ENCODE results near the gene OR51M1. TPM values are rescaled to one million over a fixed set of nuclear protein-coding genes. Genes with fewer than 3 reads are reported as not detected.

The OR51M1 gene
- total and polyA plus RNA-seq, 4 donors = not detected

- DNase-seq (ENCODE audit: low spot score) = no peak
- H3K36me3 ChIP-seq (ENCODE audit: control insufficient read depth in 4 of 4, insufficient read depth in 3 of 4, low read depth in 1 of 4, low read length in 3 of 4) = no peaks in the 10 kb centered on the region
- H3K4me1 ChIP-seq (ENCODE audit: control insufficient read depth in 4 of 4, insufficient read depth in 4 of 4, low read length in 3 of 4) = no peaks in the 10 kb centered on the region
- H3K4me3 ChIP-seq (ENCODE audit: low read depth in 1 of 3, low read length in 3 of 3) = no peak overlapping the region
- no peaks in the 10 kb centered on the region for H3K9me3 ChIP-seq (ENCODE audit: control insufficient read depth in 4 of 4, low read length in 3 of 4)
- no peak overlapping the region for H3K27ac ChIP-seq (ENCODE audit: low read depth in 1 of 2, low read length in 2 of 2)
- peaks cover 0 to 6% (median 0%) of the 10 kb centered on the region in 4 donors for H3K27me3 ChIP-seq (ENCODE audit: control insufficient read depth in 4 of 4, insufficient read depth in 4 of 4, low read length in 3 of 4)
- no peak overlapping the region for H3K9ac ChIP-seq (ENCODE audit: low read depth in 1 of 2, low read length in 2 of 2)
- WGBS = 36% methylated on average over 3 of the region's 3 CpGs
- TF ChIP-seq NR2F2 (IDR thresholded peaks at IDR 0.05) (no peak), JUND (IDR thresholded peaks at IDR 0.05) (no peak), YY1 (IDR thresholded peaks at IDR 0.05) (no peak), FOXA2 (IDR thresholded peaks at IDR 0.05) (no peak), TAF1 (conservative IDR thresholded peaks at IDR 0.05) (no peak), HNF4A (conservative IDR thresholded peaks at IDR 0.05) (no peak), EGR1 (IDR thresholded peaks at IDR 0.05; ENCODE audit: low read depth in 2 of 2) (no peak), FOXA1 (IDR thresholded peaks at IDR 0.05) (no peak), REST (IDR thresholded peaks at IDR 0.05) (no peak), RXRA (IDR thresholded peaks at IDR 0.05) (no peak), GABPA (IDR thresholded peaks at IDR 0.05 in 1 of 2, conservative IDR thresholded peaks at IDR 0.05 in 1 of 2) (no peak), RAD21 (IDR thresholded peaks at IDR 0.05) (no peak), SP1 (IDR thresholded peaks at IDR 0.05) (no peak), CTCF (IDR thresholded peaks at IDR 0.05; ENCODE audit: low read depth, low read length, missing input control) (no peak)
- TF ChIP-seq, protein P1, sequence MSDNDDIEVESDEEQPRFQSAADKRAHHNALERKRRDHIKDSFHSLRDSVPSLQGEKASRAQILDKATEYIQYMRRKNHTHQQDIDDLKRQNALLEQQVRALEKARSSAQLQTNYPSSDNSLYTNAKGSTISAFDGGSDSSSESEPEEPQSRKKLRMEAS (IDR thresholded peaks at IDR 0.05) = no peak
- TF ChIP-seq, protein P2, sequence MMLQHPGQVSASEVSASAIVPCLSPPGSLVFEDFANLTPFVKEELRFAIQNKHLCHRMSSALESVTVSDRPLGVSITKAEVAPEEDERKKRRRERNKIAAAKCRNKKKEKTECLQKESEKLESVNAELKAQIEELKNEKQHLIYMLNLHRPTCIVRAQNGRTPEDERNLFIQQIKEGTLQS (IDR thresholded peaks at IDR 0.05) = no peak
- TF ChIP-seq, protein P3, sequence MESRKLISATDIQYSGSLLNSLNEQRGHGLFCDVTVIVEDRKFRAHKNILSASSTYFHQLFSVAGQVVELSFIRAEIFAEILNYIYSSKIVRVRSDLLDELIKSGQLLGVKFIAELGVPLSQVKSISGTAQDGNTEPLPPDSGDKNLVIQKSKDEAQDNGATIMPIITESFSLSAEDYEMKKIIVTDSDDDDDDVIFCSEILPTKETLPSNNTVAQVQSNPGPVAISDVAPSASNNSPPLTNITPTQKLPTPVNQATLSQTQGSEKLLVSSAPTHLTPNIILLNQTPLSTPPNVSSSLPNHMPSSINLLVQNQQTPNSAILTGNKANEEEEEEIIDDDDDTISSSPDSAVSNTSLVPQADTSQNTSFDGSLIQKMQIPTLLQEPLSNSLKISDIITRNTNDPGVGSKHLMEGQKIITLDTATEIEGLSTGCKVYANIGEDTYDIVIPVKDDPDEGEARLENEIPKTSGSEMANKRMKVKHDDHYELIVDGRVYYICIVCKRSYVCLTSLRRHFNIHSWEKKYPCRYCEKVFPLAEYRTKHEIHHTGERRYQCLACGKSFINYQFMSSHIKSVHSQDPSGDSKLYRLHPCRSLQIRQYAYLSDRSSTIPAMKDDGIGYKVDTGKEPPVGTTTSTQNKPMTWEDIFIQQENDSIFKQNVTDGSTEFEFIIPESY (IDR thresholded peaks at IDR 0.05) = no peak
Observed at GRCh38 chr11:5423131-5423530, 39.5 kb downstream of the OR51M1 start.

GRCh38 chr11:5441414-5441813, 57.8 kb downstream of the OR51M1 start, which contains the start of gene OR51I1:
Gene OR51I1, minus strand, starts transcription at chr11:5441514. Its CDS starts 0 bp downstream, at chr11:5441514.
- Histone ChIP-seq H3K4me1 (ENCODE audit: control insufficient read depth in 4 of 4, insufficient read depth in 4 of 4, low read length in 3 of 4) (no peaks in the 10 kb centered on the region), H3K36me3 (ENCODE audit: control insufficient read depth in 4 of 4, insufficient read depth in 3 of 4, low read depth in 1 of 4, low read length in 3 of 4) (no peaks in the 10 kb centered on the region), H3K27me3 (ENCODE audit: control insufficient read depth in 4 of 4, insufficient read depth in 4 of 4, low read length in 3 of 4) (no peaks in the 10 kb centered on the region), H3K9me3 (ENCODE audit: control insufficient read depth in 4 of 4, low read length in 3 of 4) (no peaks in the 10 kb centered on the region), H3K9ac (ENCODE audit: low read depth in 1 of 2, low read length in 2 of 2) (no peak within 1 kb of the TSS), H3K27ac (ENCODE audit: low read depth in 1 of 2, low read length in 2 of 2) (no peak within 1 kb of the TSS), H3K4me3 (ENCODE audit: low read depth in 1 of 3, low read length in 3 of 3) (no peak within 1 kb of the TSS)
- no peak for DNase-seq (ENCODE audit: low spot score)
- WGBS = 25% methylated on average over 2 of the region's 2 CpGs
- TF ChIP-seq NR2F2 (IDR thresholded peaks at IDR 0.05) (no peak), JUND (IDR thresholded peaks at IDR 0.05) (no peak), SP1 (IDR thresholded peaks at IDR 0.05) (no peak), GABPA (IDR thresholded peaks at IDR 0.05 in 1 of 2, conservative IDR thresholded peaks at IDR 0.05 in 1 of 2) (no peak), HNF4A (conservative IDR thresholded peaks at IDR 0.05) (no peak), HNF4G (IDR thresholded peaks at IDR 0.05) (no peak), FOXA1 (IDR thresholded peaks at IDR 0.05) (no peak), RAD21 (IDR thresholded peaks at IDR 0.05) (no peak), REST (IDR thresholded peaks at IDR 0.05) (no peak), RXRA (IDR thresholded peaks at IDR 0.05) (no peak)
- TF ChIP-seq, protein P1 (IDR thresholded peaks at IDR 0.05) = no peak
- TF ChIP-seq, protein P3 (IDR thresholded peaks at IDR 0.05) = no peak

Data from liver (tissue), 9 donors.